ENCODE results near the gene CPEB3.

- TF ChIP-seq CTCF (IDR thresholded peaks at IDR 0.05), result no peak
- no peak for TF ChIP-seq POLR2A (IDR thresholded peaks at IDR 0.05)
Observed at GRCh38 chr10:92180399-92180798, 110.5 kb downstream of the CPEB3 start.
